HG03135 (cell line): Measurements from ENCODE around the gene KCNQ2.

Source experiments
- ATAC-seq: cut with Tn5 transposase; IDR thresholded peaks from one replicate; pipeline ENCODE4 v1.9.1; 2021; ENCODE audit warnings: mild to moderate bottlenecking, moderate library complexity; ENCODE audit not compliant: unreplicated experiment

KCNQ2 gene

DNA sequence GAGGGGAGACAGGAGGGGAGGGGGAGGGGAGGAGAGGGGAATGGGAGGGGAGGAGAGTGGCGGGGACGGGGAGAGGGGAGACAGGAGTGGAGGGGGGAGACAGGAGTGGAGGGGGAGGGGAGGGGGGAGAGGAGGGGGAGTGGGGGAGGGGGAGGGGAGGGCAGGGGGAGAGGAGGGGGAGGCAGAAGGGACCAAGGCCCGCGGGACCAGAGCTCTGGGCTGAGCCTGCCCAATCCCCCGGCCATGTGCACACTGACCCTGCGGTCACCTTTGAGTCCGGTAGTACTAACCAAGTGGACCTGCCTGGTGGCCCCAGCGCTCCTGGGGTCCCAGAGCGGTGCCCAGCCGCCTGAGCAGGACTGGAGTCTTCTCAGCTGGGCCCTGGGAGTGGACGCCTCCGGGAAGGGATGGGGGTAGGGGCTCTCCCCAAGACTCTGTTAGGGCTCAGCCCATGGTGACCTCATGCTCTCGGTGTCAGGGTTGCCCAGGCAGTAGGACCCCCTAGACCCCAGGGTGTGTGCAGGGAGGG is 471 bp upstream of the KCNQ2 start:
- no peak for ATAC-seq

DNA sequence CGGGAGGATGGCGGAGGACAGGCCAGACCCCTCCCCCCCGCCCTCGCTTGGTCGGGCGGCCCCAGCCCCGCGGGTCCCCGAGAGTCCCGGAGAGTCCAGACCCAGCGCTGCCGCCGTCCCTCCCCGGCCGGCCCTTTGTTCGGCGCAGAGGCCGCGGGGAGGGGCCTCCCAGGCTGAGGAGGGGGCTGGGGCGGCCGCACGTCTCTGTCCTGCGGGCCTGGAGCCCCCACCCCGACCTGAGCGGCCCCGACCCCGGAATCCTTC is 806 bp downstream of the KCNQ2 start:
- ATAC-seq, result no peak

DNA sequence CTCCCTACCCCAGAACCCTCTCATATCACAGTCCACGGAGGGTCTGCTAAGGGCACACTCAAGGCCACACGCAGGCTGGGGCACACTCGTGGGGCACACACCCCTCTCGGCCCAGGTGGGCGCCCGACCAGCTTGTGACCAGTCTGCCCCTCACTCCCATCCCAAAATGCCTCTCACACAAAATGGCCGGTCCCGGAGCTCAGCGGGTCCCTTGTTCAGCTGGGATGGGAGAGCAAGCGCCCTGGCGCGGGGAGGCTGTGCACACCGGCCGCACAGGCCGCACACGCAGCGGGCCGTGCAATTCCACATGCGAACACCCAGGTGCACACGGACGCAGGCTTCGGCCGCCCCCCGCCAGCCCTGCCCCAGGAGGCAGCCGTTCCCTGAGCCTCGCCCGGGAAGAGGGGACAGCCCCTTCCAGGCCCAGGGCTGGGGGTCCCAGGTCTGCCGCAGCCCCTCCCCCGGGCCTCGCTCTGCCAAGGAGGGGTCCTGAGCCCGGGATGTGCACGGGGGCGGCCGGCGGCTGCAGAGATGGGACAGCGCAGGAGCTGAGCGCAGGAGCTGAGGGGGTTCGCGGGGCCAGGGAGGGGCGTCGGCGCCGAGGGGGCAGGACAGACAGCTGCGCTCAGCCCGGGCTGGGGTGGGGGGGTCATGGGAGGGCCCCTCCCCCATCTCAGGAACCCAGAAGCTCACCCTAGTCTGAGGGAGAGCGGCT is 1.3 kb downstream of the KCNQ2 start:
- ATAC-seq, result no peak

DNA sequence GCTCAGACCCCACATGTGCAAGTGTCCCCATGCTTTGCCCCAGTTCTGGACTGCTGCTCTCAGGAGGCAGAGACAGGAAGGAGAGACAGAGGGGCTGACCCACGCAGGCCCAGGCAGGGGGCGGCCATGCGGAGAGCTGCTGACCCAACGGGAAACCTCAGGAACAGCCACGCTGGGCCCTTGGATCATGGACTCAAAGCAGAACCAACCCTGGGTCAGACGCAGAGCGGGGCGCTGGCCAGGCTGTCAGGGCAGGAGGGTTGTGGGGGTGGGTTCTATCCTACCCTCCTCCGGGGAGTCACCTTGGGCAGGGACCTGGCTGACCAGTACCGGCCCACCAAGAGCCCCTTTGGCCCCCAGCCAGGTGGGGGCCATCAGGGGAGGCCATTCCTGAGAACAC is 2.0 kb downstream of the KCNQ2 start:
- no peak for ATAC-seq

DNA sequence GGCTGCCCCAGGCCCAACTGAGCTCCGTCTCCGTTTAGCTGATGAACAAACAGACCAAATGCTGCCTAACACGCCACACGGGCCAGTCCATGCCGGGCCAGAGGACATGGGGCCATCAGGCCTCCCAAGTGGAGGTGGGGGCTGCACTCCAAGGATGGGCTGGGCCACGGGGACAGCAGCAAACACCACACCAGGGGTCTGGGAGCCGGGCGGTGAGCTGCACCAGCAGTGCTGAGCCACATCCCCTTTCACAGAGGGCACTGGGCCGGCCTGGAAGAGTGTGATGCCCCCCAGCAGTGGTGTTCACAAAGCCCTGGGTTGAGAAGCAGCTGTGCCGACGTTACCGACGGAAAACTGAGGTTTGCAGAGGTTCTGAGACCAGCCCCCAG is 2.7 kb downstream of the KCNQ2 start:
- ATAC-seq, result no peak

DNA sequence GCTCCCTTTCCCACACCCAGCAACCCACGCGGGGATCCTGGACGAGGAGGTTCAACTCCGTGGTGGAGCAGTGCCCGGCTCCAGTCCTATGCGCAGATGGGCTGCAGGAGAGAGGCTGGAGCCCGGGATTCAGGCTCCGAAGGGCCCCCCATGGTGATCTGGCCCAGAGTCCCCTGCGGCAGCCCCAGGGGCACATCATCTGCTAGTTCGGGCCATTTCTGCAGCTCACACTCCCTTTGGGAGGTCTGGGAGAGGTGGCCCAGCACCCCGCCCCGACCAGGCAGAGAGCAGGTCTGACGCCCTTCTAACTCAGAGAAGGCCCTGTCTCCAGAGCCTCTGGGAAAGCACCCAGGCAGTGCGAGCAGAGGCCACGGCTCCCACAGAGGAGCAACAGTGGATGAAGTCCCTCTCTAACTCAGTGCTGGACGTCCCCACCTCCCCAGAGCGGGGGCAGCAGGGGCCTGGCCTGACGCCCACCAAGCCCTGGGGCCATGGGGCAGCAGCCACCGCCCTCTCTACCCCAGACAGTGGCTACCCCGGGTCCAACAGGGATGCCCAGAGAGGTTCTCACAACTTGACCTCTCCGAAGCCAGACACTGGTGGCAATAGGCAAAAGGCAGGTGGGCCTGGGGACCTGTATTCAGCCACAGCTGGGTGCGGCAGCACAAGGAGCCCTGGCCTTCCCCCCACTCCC is 3.3 kb downstream of the KCNQ2 start:
- ATAC-seq, result no peak

DNA sequence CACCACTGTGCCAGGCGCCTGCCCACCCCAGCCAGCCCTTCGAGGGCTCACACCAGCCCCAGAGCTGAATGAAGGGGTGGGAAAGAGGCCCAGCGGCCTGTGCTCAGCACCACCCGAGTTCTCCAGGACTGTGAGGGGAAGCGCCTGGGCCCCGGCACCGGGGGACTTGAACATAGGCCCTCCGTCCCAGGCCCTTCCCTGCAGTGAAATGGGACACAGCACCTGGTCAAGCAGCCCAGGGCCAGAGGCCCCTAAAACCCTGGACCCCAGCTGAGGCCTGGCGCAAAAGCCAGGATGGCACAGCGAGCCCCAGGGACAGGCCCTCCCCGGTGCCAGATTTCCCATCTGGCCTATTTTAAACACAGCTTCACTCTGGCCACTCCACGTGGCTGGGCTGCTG is 4.0 kb downstream of the KCNQ2 start:
- ATAC-seq, result no peak

DNA sequence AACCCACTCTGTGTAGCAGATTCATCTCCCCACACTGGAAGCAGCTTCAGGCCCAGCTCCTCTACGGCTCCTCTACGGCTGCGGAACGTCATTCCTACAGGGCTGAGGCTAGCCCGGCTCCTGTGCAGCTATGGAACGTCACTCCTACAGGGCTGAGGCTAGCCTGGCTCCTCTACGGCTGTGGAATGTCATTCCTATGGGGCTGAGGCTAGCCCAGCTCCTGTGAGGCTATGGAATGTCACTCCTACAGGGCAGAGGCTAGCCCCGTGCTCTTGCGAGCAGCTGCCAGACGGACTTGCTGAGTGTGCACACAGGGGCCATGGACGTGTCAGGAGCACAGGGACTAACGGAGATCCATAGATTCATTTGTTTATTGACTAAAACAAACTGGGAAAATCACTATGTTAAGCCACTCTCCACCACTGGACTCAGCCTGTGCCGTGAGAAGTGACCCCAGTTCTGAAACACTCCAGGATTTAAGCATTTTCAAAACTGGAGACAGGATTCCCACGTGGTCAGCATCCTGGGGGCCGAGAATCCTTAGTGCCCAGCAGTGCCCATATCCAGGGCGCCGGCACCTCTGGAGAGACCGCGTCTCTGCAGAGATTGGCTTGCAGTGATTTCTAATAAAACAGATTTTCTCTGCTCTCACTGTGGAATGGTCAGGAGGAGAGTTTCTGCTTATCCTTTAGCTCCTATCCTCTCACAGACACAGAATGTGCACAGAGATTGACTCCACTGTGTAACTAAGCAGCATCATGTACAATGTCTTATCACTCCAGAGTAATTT is 5.0 kb downstream of the KCNQ2 start:
- ATAC-seq, result no peak

DNA sequence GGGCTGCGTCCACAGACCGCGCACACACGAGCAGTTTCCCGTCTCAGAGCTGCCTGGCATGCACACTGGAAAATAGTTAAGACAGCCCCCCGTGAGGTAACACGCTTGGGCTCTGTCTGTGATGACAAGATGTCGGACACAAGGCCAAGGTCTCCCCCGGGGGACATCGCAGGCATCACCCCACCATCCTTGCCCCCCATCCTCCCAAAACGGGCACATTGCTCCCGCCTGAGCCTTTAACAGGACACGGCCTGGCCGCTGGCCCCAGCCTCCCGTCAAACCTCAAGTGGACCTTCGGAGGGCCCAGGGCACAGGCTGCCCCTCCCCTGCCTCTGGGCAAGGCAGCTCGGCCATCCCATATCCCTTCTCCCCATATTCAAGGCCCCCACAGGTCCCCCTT is 5.6 kb downstream of the KCNQ2 start:
- no peak for ATAC-seq

DNA sequence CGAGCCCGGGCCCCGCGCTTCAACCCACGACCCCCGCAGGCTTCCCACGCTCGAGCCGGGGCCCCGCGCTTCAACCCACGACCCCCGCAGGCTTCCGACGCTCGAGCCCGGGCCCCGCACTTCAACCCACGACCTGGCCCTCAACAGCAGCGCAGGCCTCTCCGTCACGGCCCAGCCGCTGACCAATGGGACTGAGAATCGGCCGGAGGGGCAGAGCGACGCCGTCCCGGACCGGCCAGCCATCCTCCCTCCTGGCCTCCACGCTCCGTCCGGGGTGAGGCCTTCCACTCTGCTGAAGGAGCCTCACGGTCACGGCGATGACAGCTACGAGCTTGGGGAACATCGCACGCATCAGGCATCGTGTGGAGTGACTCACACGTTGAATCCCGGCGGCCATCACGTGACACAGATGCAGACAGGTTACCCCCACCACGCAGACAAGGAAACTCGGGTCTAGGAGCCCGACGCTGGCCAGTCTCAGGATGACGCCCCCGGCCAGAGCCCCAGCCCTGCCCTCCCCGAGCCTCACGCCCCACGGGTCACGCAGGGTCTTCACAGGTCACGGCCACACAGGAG is 6.1 kb downstream of the KCNQ2 start:
- ATAC-seq, result no peak

DNA sequence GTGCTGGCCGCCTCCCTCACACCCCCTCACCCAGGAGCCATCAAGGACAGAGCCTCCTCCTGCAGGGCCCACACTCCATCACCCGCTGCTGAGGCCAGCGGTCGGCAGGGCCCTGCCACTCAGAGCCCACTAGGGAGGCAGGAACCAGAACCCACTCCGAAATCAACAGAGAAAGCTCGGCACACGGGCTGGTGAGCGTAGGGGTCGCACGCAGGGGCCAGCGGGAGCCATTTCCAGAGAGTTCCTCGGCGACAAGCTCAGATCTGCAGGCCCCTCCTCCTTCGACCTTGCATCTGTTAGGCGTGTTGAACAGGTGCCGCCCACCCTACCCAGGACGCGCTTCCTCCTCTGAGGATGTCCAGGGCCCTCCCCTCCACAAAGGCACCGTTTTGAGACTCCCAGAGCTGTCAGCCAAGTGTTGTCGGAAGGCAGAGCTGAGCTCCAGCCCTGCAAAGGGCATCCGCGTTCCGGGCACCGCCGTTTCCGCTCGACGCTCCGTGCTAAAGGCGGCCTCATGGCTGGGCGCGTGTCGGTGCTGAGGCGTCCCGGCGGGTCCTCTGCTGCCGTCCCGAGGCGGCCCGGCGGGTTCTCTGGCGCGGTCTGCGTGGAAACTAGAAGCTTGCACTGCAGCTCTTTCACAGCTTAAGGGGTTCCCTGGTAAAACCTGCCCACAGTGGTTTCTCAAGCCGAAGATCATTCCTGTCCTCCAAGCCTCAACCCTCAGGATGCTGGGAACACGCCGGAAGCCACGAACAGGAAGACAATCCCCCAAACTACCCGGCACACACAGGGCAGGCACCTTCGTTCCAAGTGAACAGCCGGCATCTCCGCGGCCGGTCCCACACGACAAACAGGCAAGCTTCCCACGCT is 6.8 kb downstream of the KCNQ2 start:
- no peak for ATAC-seq

DNA sequence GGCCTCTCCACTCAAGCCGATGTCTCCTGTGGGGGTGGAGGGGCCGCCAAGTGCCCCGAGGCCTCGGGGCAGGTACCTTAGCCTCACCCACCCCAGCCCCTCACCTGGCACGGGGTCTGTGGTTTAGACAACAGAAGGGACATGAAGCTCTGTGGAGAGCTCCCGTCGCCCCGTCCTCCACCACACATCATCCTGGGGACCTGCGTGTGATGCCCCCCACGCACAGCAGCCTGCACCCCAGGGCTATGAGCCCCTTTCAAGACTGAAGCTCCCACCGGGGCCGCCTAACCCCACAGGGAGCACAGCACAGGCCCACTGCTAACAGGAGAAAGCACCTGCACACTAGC is 8.2 kb downstream of the KCNQ2 start:
- ATAC-seq, result no peak

DNA sequence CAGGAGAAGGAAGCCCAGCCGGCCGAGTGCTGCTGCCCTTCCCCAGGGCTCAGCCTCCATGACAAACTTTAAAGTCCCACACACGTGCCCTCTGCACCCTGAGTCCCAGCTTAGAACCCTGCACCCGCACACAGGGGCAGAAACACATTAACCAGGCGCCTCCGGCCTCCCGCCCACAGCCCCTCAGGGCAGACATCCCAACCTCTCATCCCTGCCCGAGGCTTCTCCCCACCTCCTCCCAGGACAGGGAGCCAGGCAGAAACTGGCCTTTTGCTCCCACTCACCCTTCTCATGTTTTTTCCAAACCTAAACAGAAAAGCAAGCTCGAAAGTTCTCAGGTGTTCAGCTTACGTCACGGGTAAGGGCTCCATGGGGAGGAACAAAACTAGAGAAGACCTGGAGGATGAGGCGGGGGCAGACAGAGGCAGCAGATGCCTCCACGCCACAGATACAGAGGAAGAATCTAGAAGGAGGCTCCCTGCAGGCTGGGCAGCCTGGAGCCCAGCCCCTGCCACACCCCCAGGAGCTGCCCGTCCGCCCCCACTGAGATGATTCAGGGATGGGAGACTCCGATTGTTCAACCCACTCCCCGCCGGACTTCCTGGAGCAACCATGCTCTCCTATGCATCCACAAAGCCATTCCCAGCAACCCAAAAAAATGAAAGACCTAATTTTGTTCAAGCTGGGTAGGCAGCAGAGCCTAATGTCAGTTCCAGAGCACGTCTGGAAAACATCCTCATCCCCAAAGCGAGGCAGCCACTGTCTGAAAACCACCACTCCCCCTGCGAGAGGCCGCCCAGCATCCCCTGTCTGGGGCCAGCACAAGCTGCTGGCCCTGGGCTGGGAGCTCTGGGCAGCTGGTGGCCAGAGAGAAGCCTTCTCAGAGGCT is 8.8 kb downstream of the KCNQ2 start:
- ATAC-seq, result no peak

DNA sequence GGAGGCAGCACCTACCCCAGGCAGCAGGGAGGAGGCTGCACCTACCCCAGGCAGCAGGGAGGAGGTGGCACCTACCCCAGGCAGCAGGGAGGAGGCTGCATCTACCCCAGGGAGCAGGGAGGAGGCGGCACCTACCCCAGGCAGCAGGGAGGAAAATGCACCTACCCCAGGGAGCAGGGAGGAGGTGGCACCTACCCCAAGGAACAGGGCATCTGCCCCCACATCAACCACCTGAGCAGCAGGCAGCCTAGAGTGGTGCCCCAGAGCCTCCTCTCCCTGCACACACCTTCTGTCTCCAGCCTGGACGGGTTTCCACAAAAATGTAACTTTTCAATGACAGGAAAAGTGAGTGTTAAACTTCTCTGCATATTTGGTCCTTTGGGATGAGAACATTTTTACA is 10.2 kb downstream of the KCNQ2 start:
- no peak for ATAC-seq

DNA sequence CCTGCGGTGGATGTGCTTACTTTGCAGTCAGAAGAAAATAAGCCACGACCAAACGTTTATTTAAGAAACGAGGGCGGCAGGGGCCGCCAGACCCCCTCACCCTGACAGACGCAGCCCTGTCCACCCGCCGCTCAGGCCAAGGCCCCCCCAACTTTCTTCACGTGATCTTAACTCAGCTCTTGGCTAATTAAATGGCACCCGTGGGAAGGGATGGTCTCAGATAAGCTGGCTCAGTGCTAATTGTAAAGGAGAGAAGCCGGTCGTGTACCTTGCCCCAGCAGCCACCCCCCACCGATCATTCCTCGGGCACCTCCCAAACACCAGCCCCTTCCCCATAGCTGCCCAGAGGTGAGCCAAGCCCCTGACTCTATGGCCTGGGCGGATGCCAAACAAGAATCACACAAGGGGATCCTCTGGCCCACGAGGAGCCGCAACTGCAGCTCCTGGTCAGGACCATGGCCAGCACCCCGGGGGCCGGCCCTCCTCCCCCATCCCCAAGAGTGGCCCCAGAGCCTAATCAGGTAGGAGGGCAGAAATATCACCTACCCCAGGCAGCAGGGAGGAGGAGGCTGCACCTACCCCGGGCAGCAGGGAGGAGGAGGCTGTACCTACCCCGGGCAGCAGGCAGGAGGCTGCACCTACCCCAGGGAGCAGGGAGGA is 11.2 kb downstream of the KCNQ2 start:
- ATAC-seq, result no peak

DNA sequence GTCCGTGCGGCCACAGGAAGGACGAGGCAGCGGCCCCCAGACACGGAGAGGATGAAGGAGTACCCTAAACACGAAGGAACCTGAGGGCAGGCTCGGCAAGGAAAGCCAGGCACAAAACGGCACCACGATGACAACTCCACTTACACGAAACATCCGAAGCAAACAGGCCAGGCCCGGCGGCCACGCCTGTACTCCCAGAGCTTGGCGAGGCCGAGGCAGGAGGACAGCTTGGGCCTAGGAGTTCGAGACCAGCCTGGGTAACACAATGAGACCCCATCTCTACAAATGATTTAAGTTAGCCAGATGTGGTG is 13.4 kb downstream of the KCNQ2 start:
- ATAC-seq, result no peak

DNA sequence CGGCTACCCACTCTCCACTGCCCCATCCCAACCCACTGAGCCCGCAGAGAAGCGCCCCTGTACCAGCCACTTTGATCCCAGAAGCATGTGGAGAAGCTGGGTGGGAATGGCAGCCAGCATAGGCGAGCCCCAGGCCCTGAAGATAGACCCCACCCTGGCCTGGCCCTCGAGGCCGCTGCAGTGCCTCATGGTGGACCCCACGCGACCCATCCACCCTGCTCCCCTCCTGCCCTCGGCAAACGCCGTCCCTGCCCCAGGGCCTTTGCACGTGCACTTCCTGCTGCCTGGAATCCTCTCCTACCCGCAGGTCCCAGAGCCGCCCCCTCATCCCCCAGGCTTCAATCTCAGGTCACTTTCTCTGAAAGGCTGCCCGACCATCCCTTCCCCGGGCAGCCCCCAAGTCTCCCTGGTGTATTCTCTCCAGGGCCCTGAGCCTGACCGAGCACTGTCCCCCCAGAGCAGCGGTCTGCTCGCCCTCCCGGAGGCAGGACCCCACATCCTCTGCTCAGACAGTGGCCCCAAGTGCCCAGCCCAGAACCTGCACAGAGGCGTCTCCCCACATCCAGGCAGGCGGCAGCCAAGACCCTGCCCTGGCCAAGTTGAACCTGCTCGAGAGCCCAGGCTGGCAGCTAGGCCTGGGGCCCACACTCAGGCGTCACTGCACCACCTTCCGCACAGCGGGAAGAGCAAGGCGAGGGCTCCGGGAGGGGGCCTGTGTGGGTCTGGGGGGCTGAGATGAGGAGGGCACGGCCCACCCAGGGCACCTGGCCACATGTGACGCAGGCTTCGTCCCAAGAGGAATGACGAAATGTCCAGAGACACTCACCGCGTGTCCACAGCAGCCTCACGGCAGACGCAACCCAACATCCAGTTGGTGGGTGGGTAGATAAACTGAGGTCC is 14.0 kb downstream of the KCNQ2 start:
- ATAC-seq, result no peak

DNA sequence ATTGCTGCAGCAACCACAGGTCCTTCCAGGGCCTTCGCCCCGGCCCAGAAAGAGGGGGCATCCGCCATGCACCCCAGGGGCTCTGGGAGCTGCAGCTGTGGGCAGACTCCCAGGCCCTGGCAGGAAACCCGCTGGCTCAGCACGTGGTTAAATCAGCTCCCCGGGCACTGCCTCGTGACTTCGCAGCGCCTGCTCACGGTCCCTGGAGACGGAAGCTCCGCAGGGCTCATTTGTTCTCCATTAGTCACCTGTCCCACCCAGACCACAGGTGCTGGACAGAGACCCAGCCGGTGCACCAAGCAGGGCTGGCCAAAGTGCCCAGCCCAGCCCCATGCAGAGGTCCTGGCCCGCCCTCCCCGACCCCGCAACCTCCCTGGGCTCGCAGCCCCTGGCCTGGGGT is 14.7 kb downstream of the KCNQ2 start:
- ATAC-seq, result no peak
